Activated CD8-positive, alpha-beta T cell treated with anti-CD3 and anti-CD28 coated beads, Interleukin-2, amount 10 ng/mL, durations not matched to agents 7 days and 5 days (primary cell): ENCODE data around the gene MYPN. TPM values are rescaled to one million over a fixed set of nuclear protein-coding genes. Genes with fewer than 3 reads are reported as not detected.

Experiments
- ATAC-seq: fragments of 150-1000 bp; cut with Tn5 transposase; one replicate; pipeline ENCODE4 v1.10.0; 2021; ENCODE audit warnings: moderate library complexity
- CTCF ChIA-PET: fragments of 350-600 bp; sonication (Branson Sonifier 250); formaldehyde crosslinking; loops from one replicate; lab custom pipeline; 2021; ENCODE audit warnings: antibody characterized with exemption; lab: Charles Lee
- POLR2A ChIA-PET: fragments of 350-600 bp; sonication (Branson Sonifier 250); formaldehyde crosslinking; loops from one replicate; lab custom pipeline; 2021; ENCODE audit warnings: antibody characterized with exemption; lab: Charles Lee
- DNase-seq: peaks from one replicate; pipeline ENCODE4 v3.0.0-alpha.2; 2020
- H3K27ac Mint-ChIP-seq: one replicate; pipeline ENCODE4 v1.8.0; 2021; ENCODE audit warnings: mild to moderate bottlenecking, mixed read lengths
- H3K27me3 Mint-ChIP-seq: one replicate; pipeline ENCODE4 v1.8.0; 2021; ENCODE audit warnings: low read depth, mixed read lengths
- H3K36me3 Mint-ChIP-seq: one replicate; pipeline ENCODE4 v1.8.0; 2021; ENCODE audit warnings: low read depth, mixed read lengths
- H3K4me1 Mint-ChIP-seq: one replicate; pipeline ENCODE4 v1.8.0; 2021; ENCODE audit warnings: low read depth, mixed read lengths
- H3K4me3 Mint-ChIP-seq: one replicate; pipeline ENCODE4 v1.8.0; 2021; ENCODE audit warnings: mild to moderate bottlenecking, mixed read lengths
- H3K9me3 Mint-ChIP-seq: one replicate; pipeline ENCODE4 v1.8.0; 2022; ENCODE audit warnings: mixed read lengths; ENCODE audit not compliant: insufficient read depth
- total RNA-seq, 2 experiments: library from RNA; stranded (reverse); gene quantifications; one replicate each; pipeline ENCODE4 v1.2.3, GENCODE V29; 2021

Gene MYPN
- total RNA-seq, 2 experiments from 2014 or later, result not detected

DNA sequence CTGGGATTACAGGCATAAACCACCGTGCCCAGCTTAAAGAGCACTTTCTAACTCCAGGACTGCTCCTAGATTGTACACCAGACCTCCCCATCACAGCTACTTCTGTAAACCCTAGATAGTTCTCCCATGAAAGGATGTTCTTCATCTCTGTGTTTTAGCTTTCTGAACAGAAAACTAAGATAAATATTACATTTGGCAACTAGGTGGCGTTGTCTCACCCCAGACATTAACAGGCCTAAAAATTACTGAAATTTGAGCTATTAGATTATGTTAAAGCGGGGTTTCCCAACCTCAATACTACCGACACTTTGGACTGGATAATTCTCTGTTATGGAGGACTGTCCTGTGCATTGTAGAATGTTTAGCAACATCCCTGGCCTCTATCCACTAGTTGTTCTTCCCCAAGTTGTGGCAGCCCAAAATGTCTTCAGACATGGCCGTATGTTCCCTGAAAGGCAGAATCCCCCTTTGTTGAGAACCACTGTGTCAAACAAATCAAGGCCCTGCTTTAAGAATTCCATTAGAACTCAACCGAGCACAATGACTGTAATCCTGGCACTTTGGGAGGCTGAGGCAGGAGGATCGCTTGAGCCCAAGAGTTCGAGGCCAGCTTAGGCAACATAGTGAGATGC, 103.5 kb downstream of the MYPN start:
- Mint-ChIP-seq H3K36me3 (no peaks in the 10 kb centered on the region), H3K27me3 (peaks cover 16% of the 10 kb centered on the region), H3K4me3 (no peak overlapping the region), H3K4me1 (no peaks in the 10 kb centered on the region), H3K9me3 (no peaks in the 10 kb centered on the region), H3K27ac (no peak overlapping the region)
- ATAC-seq (no peak), DNase-seq (no peak)
- ChIA-PET POLR2A (interaction anchor here (0.6 to 0.7 kb wide), 2 partner anchors 119 to 133 kb away, joined by 3 read pairs; partner anchors contain the start of genes HNRNPH3 and PBLD), CTCF (interaction anchor here (0.6 to 5.3 kb wide), 43 partner anchors 10 to 682 kb away, joined by 3 to 88 read pairs (median 5); partner anchors contain the start of genes ATOH7, HNRNPH3, PBLD and RUFY2)

GRCh38 chr10:68218786-68219185, 109.5 kb downstream of the MYPN start:
- no peaks in the 10 kb centered on the region for H3K4me1 Mint-ChIP-seq
- H3K27me3 Mint-ChIP-seq, result peaks cover 15% of the 10 kb centered on the region
- ChIA-PET POLR2A (no interaction called here), CTCF (interaction anchor here (1.0 kb wide), 1 partner anchor 129 kb away, joined by 5 read pairs; no protein-coding TSS in a partner anchor)
- H3K4me3 Mint-ChIP-seq, result no peak overlapping the region
- no peak overlapping the region for H3K27ac Mint-ChIP-seq
- DNase-seq (no peak), ATAC-seq (no peak)
- no peaks in the 10 kb centered on the region for H3K9me3 Mint-ChIP-seq
- H3K36me3 Mint-ChIP-seq, result no peaks in the 10 kb centered on the region

GRCh38 chr10:68221196-68221595, 111.9 kb downstream of the MYPN start:
- Mint-ChIP-seq H3K4me3 (no peak overlapping the region), H3K36me3 (no peaks in the 10 kb centered on the region), H3K27me3 (peaks cover 15% of the 10 kb centered on the region), H3K27ac (no peak overlapping the region), H3K4me1 (no peaks in the 10 kb centered on the region), H3K9me3 (no peaks in the 10 kb centered on the region)
- ATAC-seq, result no peak
- CTCF ChIA-PET, result interaction anchor here (1.1 kb wide), 1 partner anchor 10 kb away, joined by 3 read pairs; no protein-coding TSS in a partner anchor
- POLR2A ChIA-PET, result no interaction called here
- no peak for DNase-seq

DNA sequence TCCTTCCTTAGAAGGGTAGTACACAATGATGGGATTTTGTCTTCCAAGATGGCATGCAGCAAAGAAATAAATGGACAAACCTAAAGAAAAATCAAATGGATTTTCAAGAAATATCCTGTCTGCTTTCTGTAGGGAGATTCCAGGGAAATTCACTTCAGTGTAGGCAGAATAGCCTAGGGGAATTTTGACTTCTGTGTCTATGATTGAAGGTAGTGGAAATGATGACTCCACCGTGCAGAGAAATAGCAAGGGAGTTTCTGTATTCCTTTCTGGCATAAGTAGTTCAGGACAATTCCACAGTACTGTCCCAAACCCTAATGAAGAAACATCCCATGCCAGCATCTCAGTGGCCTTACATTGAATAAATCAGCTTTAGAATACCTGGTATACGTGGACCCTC, 113.1 kb downstream of the MYPN start:
- no peak for DNase-seq
- Mint-ChIP-seq H3K4me1 (no peaks in the 10 kb centered on the region), H3K27ac (no peak overlapping the region), H3K27me3 (peaks cover 11% of the 10 kb centered on the region), H3K9me3 (no peaks in the 10 kb centered on the region), H3K4me3 (no peak overlapping the region), H3K36me3 (no peaks in the 10 kb centered on the region)
- no peak for ATAC-seq
- CTCF ChIA-PET, result interaction anchor here (0.8 to 2.4 kb wide), 6 partner anchors 9 to 367 kb away, joined by 3 to 12 read pairs (median 4); partner anchors contain the start of gene PBLD
- POLR2A ChIA-PET, result no interaction called here

DNA sequence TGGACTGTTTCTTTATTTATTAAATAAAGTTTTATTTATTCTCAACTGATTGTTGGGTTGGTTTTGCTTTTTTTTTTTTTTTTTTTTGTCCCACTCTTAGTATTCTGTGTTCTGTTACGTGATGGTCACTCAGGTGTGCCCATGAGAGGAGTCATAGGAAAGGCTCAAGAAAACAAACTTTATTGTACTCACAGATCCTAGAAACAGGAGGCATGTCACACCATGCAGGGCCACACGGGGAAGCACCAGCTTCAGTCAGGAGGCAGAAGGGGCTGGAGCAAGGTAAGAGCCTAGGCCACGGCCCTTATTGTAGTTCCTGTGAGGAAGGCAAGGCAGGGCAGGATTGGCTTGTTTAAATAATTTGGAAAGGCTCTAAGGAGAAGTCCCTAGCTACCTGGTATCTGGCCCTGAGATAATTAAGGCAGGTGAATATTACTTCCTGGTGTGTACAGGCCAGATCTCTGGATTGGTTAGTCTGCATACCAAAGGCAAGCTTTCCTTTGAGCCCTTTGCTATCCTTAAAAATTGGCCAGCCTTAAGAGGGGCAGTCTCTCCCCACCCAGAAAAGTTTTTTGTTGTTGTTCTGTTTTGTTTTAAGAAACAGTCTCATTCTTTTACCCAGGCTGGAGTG, 114.4 kb downstream of the MYPN start:
- no peak for ATAC-seq
- H3K27ac Mint-ChIP-seq, result no peak overlapping the region
- POLR2A ChIA-PET, result no interaction called here
- H3K4me3 Mint-ChIP-seq, result no peak overlapping the region
- no peak for DNase-seq
- H3K27me3 Mint-ChIP-seq, result peaks cover 12% of the 10 kb centered on the region
- H3K36me3 Mint-ChIP-seq, result no peaks in the 10 kb centered on the region
- CTCF ChIA-PET, result interaction anchor here (0.8 to 2.4 kb wide), 6 partner anchors 8 to 125 kb away, joined by 3 to 12 read pairs (median 4); partner anchors contain the start of gene ATOH7
- no peaks in the 10 kb centered on the region for H3K4me1 Mint-ChIP-seq
- no peaks in the 10 kb centered on the region for H3K9me3 Mint-ChIP-seq

DNA sequence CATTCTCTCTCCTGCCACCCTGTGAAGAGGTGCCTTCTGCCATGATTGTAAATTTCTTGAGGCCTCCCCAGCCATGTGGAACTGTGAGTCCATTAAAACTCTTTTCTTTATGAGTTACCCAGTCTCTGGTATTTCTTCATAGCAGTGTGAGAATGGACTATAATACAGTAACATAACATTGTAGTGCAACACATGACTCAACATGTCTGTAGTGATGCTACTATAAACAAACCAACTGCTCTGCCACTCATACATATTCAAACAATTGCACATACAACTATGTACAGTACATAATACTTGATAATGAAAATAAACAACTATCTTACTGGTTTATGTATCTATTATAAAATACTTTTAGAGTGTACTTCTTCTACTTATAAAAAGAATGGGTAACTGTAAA, 115.5 kb downstream of the MYPN start:
- Mint-ChIP-seq H3K9me3 (no peaks in the 10 kb centered on the region), H3K27me3 (peaks cover 13% of the 10 kb centered on the region), H3K36me3 (no peaks in the 10 kb centered on the region), H3K27ac (no peak overlapping the region), H3K4me3 (no peak overlapping the region), H3K4me1 (no peaks in the 10 kb centered on the region)
- DNase-seq (no peak), ATAC-seq (no peak)
- ChIA-PET CTCF (interaction anchor here (2.3 to 2.4 kb wide), 2 partner anchors 12 to 77 kb away, joined by 11 to 12 read pairs; no protein-coding TSS in a partner anchor), POLR2A (no interaction called here)

DNA sequence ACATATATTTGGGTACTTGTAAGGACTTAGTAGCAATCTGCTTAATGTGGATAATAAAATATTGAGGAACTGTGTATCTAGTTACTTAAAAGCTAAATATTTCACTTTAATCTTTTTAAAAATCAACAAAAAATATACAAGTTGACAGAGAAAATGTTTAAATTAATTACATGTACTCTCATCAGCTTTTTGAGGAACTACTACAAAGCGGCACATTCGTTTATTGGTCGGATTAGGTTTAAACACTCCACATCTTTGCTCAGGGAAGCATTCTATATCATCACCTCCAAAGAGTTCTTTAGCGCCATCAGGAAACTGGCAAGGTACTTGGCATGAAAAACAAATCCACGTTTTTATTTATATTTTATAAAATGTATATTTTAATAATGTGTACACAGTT, 121.0 kb downstream of the MYPN start:
- DNase-seq (no peak), ATAC-seq (no peak)
- Mint-ChIP-seq H3K4me3 (peak overlapping the region; percentile 66), H3K27ac (no peak overlapping the region), H3K27me3 (peaks cover 37% of the 10 kb centered on the region), H3K9me3 (no peaks in the 10 kb centered on the region), H3K36me3 (no peaks in the 10 kb centered on the region), H3K4me1 (peaks cover 10% of the 10 kb centered on the region)
- ChIA-PET CTCF (interaction anchor here (1.5 to 1.6 kb wide), 2 partner anchors 18 to 72 kb away, joined by 7 to 12 read pairs; no protein-coding TSS in a partner anchor), POLR2A (interaction anchor here (1.2 kb wide), 1 partner anchor 102 kb away, joined by 5 read pairs; the partner anchor contains the start of gene HNRNPH3)

- peak; percentile 44 for DNase-seq
- peak; percentile 91 for ATAC-seq
- ChIA-PET POLR2A (interaction anchor here (1.2 kb wide), 1 partner anchor 101 kb away, joined by 5 read pairs; the partner anchor contains the start of gene HNRNPH3), CTCF (interaction anchor here (1.4 to 1.6 kb wide), 4 partner anchors 8 to 376 kb away, joined by 3 to 12 read pairs (median 6); no protein-coding TSS in a partner anchor)
- Mint-ChIP-seq H3K4me3 (peak overlapping the region; percentile 66), H3K36me3 (no peaks in the 10 kb centered on the region), H3K27me3 (peaks cover 37% of the 10 kb centered on the region), H3K27ac (no peak overlapping the region), H3K9me3 (no peaks in the 10 kb centered on the region), H3K4me1 (peaks cover 10% of the 10 kb centered on the region)
Measured at GRCh38 chr10:68231106-68231816, 122.0 kb downstream of the MYPN start.

DNA sequence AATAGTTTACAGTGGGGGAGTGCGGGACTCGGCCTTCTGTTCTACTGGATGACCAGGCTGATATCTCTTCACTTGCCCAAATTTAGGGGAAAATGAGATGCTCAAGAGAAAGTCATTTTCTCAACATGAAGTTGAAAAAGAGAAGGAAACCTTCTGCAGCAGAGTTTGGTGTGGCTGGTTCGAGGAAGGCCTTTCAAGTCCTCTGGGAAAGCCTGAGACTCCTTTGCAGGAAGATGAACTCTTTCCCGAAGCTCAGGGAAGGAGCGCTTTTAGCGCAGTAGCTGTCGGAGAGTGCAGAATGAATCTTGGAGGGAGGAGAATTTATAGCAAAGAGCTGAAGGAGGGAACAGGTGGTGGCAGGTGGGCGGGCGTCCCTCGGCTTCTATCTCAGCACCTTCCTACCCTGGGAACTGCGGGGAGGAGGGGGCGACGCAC, 122.5 kb downstream of the MYPN start, which contains the start of gene ATOH7:
Gene ATOH7 (minus strand): TSS at position 297 of the 435 bp plus-strand sequence. CDS start 436 bp downstream, outside the sequence.
- peaks cover 10% of the 10 kb centered on the region for H3K4me1 Mint-ChIP-seq
- CTCF ChIA-PET, result interaction anchor here (0.9 to 1.4 kb wide), 4 partner anchors 8 to 376 kb away, joined by 3 to 5 read pairs (median 4); no protein-coding TSS in a partner anchor
- H3K27me3 Mint-ChIP-seq, result peaks cover 37% of the 10 kb centered on the region
- H3K36me3 Mint-ChIP-seq, result no peaks in the 10 kb centered on the region
- POLR2A ChIA-PET, result no interaction called here
- no peaks in the 10 kb centered on the region for H3K9me3 Mint-ChIP-seq
- no peak within 1 kb of the TSS for H3K27ac Mint-ChIP-seq
- no peak for ATAC-seq
- H3K4me3 Mint-ChIP-seq, result peak within 1 kb of the TSS; percentile 66
- no peak for DNase-seq

GRCh38 chr10:68233046-68233445, 123.8 kb downstream of the MYPN start:
- POLR2A ChIA-PET, result no interaction called here
- ATAC-seq (no peak), DNase-seq (no peak)
- H3K27ac Mint-ChIP-seq, result no peak overlapping the region
- no peaks in the 10 kb centered on the region for H3K9me3 Mint-ChIP-seq
- no peaks in the 10 kb centered on the region for H3K36me3 Mint-ChIP-seq
- peaks cover 10% of the 10 kb centered on the region for H3K4me1 Mint-ChIP-seq
- H3K27me3 Mint-ChIP-seq, result peaks cover 32% of the 10 kb centered on the region
- CTCF ChIA-PET, result no interaction called here
- no peak overlapping the region for H3K4me3 Mint-ChIP-seq

DNA sequence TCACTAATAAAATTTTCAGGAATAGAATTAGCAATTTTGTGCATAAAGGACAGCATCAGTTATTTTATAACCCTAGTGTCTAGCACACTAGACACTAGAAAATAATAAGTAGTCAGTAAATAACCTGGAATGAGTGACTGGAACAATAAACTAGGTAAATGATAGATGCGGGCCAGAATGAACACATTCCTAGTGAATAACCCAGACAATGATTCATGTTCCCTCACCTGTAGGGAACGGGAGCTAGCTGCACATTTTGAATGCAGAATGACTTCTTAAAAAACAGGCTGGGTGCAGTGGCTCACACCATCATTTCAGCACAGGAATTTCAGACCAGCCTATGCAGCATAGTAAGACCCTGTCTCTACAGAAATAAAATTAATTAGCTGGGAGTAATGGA, 125.8 kb downstream of the MYPN start:
- ATAC-seq (no peak), DNase-seq (no peak)
- no peak overlapping the region for H3K27ac Mint-ChIP-seq
- peaks cover 26% of the 10 kb centered on the region for H3K27me3 Mint-ChIP-seq
- no peaks in the 10 kb centered on the region for H3K36me3 Mint-ChIP-seq
- CTCF ChIA-PET, result interaction anchor here (1.9 kb wide), 1 partner anchor 22 kb away, joined by 6 read pairs; no protein-coding TSS in a partner anchor
- POLR2A ChIA-PET, result no interaction called here
- no peak overlapping the region for H3K4me3 Mint-ChIP-seq
- peaks cover 10% of the 10 kb centered on the region for H3K4me1 Mint-ChIP-seq
- no peaks in the 10 kb centered on the region for H3K9me3 Mint-ChIP-seq
